ENCODE data around the gene LRTM2. TPM values are rescaled to one million over a fixed set of nuclear protein-coding genes. Genes with fewer than 3 reads are reported as not detected.

LRTM2 gene
- total and polyA plus RNA-seq, 8 donors: not detected

DNA sequence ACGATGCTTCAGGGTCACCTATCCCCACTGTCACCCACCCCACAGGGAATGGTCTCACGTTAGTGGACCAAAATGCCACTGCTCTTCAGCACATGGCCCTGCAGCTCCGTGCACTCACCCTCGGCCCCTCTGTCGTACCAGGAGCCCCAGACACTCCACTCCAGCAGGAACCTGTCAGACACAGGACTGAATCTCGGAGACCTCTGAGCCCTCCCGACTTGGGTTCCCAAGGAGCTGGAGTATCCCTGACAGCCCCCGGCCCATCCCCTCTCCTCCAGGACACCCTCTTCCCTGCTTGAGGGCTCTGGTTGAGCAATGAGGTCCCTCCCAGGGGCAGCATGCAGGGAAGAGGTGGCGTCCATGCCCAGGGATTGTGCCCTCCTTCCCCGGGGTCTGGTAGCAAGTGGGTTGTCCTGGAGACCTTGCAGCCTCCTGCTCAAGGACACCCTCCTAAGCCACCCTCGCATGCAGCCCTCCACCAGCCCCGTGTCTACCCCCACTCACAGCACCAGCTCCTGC is 20.4 kb upstream of the LRTM2 start:
- Histone ChIP-seq H3K9me3 (no peaks in the 10 kb centered on the region), H3K4me1 (peaks cover 0 to 30% of the 10 kb centered on the region in 2 donors), H3K36me3 (no peaks in the 10 kb centered on the region), H3K27me3 (no peaks in the 10 kb centered on the region), H3K4me3 (no peak overlapping the region), H3K27ac (no peak overlapping the region)
- TF ChIP-seq, protein P1, sequence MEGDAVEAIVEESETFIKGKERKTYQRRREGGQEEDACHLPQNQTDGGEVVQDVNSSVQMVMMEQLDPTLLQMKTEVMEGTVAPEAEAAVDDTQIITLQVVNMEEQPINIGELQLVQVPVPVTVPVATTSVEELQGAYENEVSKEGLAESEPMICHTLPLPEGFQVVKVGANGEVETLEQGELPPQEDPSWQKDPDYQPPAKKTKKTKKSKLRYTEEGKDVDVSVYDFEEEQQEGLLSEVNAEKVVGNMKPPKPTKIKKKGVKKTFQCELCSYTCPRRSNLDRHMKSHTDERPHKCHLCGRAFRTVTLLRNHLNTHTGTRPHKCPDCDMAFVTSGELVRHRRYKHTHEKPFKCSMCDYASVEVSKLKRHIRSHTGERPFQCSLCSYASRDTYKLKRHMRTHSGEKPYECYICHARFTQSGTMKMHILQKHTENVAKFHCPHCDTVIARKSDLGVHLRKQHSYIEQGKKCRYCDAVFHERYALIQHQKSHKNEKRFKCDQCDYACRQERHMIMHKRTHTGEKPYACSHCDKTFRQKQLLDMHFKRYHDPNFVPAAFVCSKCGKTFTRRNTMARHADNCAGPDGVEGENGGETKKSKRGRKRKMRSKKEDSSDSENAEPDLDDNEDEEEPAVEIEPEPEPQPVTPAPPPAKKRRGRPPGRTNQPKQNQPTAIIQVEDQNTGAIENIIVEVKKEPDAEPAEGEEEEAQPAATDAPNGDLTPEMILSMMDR (IDR thresholded peaks at IDR 0.05): no peak
- intact Hi-C loops (cut with DNase I): loop anchor here (5.0 to 10.0 kb wide), 4 partner anchors 135 to 235 kb away; no protein-coding TSS in a partner anchor
- DNase-seq (peak in 1 of 4 donors; percentile 67), ATAC-seq (no peak)

DNA sequence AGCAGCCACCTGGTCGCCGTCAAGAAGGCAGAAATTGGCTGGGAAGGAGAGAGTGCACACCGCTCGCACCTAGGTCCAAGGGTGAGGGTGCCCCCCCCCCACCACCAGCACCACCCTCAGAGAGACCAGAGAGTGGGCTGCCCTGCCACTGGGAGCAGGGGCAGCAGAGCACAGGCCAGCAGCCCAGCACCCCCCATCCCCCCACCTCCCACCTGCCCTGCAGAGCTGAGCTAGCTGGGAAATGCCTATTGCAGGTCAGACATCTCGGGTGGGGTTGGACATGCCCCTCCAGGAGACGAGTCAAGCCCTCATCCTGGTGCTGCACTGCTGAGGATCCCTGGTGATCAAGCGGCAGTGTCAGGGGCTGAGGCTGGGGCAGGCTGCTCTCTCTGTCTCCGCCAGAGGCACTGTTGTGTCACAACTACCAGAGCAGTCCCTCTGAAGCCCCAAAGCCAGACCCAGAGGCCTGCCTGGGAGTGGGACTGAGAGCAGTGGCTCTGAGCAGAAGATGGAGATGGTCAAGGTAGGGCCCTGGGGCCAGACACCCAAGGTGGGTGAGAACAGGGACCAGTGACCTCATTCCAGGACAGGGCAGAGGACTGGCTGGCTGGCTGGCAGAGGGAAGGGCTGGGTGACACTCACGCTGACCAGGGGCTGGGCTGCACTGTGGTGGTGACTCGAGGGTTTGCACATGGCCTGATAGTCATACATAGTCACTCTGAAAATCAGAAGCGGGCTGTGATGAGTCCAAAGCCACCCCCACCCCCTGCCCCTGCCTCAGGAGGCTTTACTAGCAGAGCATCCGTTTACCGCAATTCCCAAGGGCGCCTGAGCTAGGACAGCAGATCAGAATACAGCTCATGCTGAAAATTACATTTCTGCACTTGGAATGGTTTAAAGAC is 19.7 kb upstream of the LRTM2 start:
- TF ChIP-seq, protein P1 (IDR thresholded peaks at IDR 0.05): peak in 1 of 2 donors; percentile 59
- no peaks in the 10 kb centered on the region for H3K36me3 ChIP-seq
- no peak overlapping the region for H3K27ac ChIP-seq
- no peaks in the 10 kb centered on the region for H3K27me3 ChIP-seq
- no peak for ATAC-seq
- peaks cover 0 to 23% of the 10 kb centered on the region in 2 donors for H3K4me1 ChIP-seq
- intact Hi-C loops (cut with DNase I): no loop called here
- H3K4me3 ChIP-seq: no peak overlapping the region
- DNase-seq: peak in 1 of 4 donors; percentile 78
- no peaks in the 10 kb centered on the region for H3K9me3 ChIP-seq

- H3K27me3 ChIP-seq: no peaks in the 10 kb centered on the region
- intact Hi-C loops (cut with DNase I): no loop called here
- H3K27ac ChIP-seq: no peak overlapping the region
- no peaks in the 10 kb centered on the region for H3K9me3 ChIP-seq
- peaks cover 0 to 17% of the 10 kb centered on the region in 2 donors for H3K4me1 ChIP-seq
- no peak overlapping the region for H3K4me3 ChIP-seq
- H3K36me3 ChIP-seq: no peaks in the 10 kb centered on the region
- ATAC-seq (no peak), DNase-seq (peak in 1 of 4 donors; percentile 37)
- TF ChIP-seq, protein P1 (IDR thresholded peaks at IDR 0.05): no peak
Measured at GRCh38 chr12:1801303-1801975, 18.9 kb upstream of the LRTM2 start.

- ATAC-seq (no peak), DNase-seq (peak in 1 of 4 donors; percentile 20)
- Histone ChIP-seq H3K27me3 (no peaks in the 10 kb centered on the region), H3K4me3 (no peak overlapping the region), H3K4me1 (peaks cover 0 to 4% of the 10 kb centered on the region in 2 donors), H3K36me3 (no peaks in the 10 kb centered on the region), H3K27ac (no peak overlapping the region), H3K9me3 (no peaks in the 10 kb centered on the region)
- TF ChIP-seq, protein P1 (IDR thresholded peaks at IDR 0.05): no peak
- intact Hi-C loops (cut with DNase I): no loop called here
Measured at GRCh38 chr12:1803736-1804135, 16.6 kb upstream of the LRTM2 start.

Measured in left lung (tissue), 10 donors.